HG03066 (cell line): ENCODE results near the gene PRRT4.

Source experiments
- ATAC-seq: cut with Tn5 transposase; IDR thresholded peaks from one replicate; pipeline ENCODE4 v1.9.1; 2021; ENCODE audit warnings: low read depth; ENCODE audit not compliant: unreplicated experiment

PRRT4 gene

DNA sequence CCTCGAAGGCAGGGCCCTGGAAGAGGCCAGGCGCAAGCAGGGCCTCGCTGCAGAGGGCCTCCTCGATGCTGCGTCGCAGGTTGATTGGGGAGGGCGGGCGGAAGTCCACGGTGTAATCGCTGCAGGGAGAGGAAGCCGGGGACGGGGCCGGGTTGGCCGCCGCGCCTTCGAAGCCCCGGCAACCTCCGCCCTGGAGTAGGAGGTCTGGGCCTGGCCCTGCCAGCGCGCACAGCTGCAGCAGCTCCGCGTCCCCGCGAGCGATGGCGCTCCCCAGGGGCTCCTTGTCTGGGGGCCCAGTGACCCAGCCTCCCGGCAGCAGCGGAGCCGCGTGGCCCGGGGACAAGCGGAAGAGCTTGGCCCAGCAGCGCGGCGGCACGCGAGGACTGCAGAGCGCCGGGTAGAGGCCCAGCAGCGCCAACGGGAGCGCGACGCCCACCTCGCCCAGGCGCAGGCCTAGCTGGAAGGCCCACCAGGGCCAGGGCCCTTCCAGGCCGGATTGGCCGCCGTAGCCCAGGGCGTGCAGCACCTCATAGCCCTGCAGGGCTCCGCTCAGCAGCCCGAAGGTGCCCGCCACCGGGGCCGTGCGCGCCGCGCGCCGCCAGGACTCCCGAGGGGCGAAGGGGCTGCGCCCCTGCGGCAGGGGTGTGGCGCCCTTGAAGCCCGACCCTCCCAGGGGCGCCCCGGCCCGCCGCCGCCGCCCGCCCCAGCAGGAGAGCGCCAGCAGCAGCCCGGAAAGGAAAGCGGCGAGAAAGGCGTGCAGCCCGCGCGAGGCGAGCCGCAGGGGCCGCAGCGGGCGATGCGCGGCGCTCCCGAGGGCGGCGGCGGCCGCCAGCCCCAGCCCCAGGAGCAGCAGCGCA, 10.0 kb downstream of the PRRT4 start:
- no peak for ATAC-seq

GRCh38 chr7:128350708-128351295, 10.7 kb downstream of the PRRT4 start:
- ATAC-seq, result no peak

GRCh38 chr7:128349466-128349825, 12.0 kb downstream of the PRRT4 start:
- ATAC-seq, result no peak

- ATAC-seq, result no peak
These were observed 13.8 kb downstream of the PRRT4 start for GRCh38 chr7:128347647-128348097.

GRCh38 chr7:128344431-128344774, 17.1 kb downstream of the PRRT4 start:
- ATAC-seq, result no peak

GRCh38 chr7:128343554-128344430, 17.7 kb downstream of the PRRT4 start, which contains the start of gene RBM28:
TSS of gene RBM28 (minus strand) at chr7:128343908. CDS start at chr7:128343793, 115 bp downstream.
- ATAC-seq, result peak; percentile 97

GRCh38 chr7:128341733-128342132, 19.8 kb downstream of the PRRT4 start:
- no peak for ATAC-seq

DNA sequence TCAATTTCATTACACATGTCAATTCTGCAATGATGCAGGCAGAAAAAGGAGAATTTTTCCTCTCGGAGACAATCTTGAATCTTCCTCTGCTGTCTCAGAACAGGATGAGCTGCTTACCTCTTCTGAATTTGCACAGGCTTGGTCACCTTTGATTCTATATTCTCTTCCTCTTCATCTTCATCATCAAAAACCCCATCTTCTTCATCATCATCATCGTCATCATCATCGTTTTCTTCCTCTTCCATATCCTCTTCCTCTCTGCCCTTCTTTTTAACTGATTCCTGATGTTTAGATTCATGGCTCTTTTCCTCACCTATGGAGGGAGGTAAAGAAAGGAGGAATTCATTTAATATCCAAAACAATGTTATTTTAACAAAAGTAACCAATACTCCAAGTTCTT, 25.8 kb downstream of the PRRT4 start:
- no peak for ATAC-seq

GRCh38 chr7:128324368-128324680, 37.2 kb downstream of the PRRT4 start:
- no peak for ATAC-seq

GRCh38 chr7:128323459-128324367, 37.8 kb downstream of the PRRT4 start:
- ATAC-seq, result no peak

DNA sequence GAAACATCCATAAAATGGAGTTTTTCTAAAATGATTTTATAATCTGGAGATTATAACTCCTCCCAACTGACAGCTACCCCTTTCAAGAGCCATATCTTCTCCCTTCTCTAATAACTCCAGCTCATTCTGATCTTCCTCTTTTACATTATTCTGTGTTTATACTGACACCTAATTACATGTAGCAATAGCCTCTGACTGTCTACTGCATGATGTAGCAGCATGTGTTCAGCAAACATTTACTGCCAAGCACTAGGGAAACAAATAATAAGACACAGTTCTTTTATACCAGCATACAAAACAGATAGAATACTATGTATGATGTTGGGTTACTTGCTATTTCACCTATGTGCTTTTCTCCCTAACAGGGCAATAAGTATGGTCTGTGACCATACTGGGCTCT, 38.5 kb downstream of the PRRT4 start:
- no peak for ATAC-seq

- ATAC-seq, result no peak
These were observed 39.3 kb downstream of the PRRT4 start for GRCh38 chr7:128322040-128322643.

DNA sequence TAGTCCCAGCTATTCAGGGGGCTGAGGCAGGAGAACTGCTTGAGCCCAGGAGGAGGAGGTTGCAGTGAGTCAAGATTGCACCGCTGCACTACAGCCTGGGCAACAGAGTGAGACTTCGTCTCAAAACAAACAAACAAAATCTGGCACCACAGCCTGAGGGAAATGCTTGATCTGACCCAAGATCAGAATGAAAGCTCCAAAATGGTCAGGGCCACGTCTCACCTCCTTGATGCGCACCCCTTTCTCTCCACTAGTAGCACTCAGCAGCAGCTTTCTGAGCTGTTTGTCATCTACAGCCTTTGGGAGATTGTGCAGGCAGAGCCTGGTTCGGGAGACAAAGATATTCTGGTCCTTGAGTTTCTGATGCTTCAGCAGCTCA, 40.5 kb downstream of the PRRT4 start:
- ATAC-seq, result no peak

- ATAC-seq, result no peak
These were observed 42.8 kb downstream of the PRRT4 start for GRCh38 chr7:128318691-128319090.

DNA sequence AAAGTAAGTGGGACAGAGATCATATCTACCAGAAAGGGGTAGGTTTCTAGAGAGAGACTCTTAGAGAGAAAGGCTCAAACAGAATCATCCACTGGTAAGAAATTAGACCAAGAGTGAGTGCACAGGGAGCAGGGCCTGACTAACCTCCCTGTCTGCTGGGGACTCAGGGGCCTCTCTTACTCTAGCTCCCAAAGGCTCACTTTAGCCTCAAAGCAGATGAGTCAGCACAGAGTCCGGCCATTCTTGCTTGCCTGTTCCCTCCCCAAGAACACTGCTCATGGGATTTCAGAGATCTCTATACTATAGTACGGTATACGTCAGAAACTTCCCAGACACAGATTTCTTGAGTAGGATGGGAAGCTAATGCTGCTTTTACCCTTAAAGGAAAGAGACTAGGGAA, 50.5 kb downstream of the PRRT4 start:
- ATAC-seq, result no peak

GRCh38 chr7:128310499-128310898, 51.0 kb downstream of the PRRT4 start:
- no peak for ATAC-seq

GRCh38 chr7:128309976-128310375, 51.5 kb downstream of the PRRT4 start:
- ATAC-seq, result no peak

GRCh38 chr7:128309124-128309523, 52.4 kb downstream of the PRRT4 start:
- no peak for ATAC-seq

- ATAC-seq, result no peak
These were observed 54.4 kb downstream of the PRRT4 start for GRCh38 chr7:128307061-128307460.

- no peak for ATAC-seq
These were observed 57.3 kb downstream of the PRRT4 start for GRCh38 chr7:128304212-128304611.
